ENCODE results near the gene ABCG2. TPM values are rescaled to one million over a fixed set of nuclear protein-coding genes. Genes with fewer than 3 reads are reported as not detected.

Gene ABCG2
- total RNA-seq, 1 experiment from 2014 or later: 23.7 TPM

- DNase-seq: peak; percentile 77 to 83
- POLR2A ChIA-PET: no interaction called here
- no peaks in the 10 kb centered on the region for H3K27me3 Mint-ChIP-seq (ENCODE audit: insufficient read depth, unreplicated experiment)
Observed at GRCh38 chr4:88144866-88145300, 13.6 kb downstream of the ABCG2 start.

GRCh38 chr4:88144048-88144447, 14.4 kb downstream of the ABCG2 start:
- peaks cover 81% of the 10 kb centered on the region for H3K4me1 ChIP-seq
- no peak overlapping the region for H3K4me3 ChIP-seq (ENCODE audit: low read depth, low read length)
- intact Hi-C loops (cut with micrococcal nuclease; ENCODE audit: unreplicated experiment): loop anchor here (2.0 kb wide), 1 partner anchor 79 kb away; no protein-coding TSS in a partner anchor
- Mint-ChIP-seq H3K4me1 (ENCODE audit: low read depth, unreplicated experiment) (peaks cover 65% of the 10 kb centered on the region), H3K27ac (ENCODE audit: unreplicated experiment) (peak overlapping the region; percentile 86), H3K36me3 (ENCODE audit: insufficient read depth, unreplicated experiment) (peaks cover 20% of the 10 kb centered on the region), H3K4me3 (ENCODE audit: unreplicated experiment) (no peak overlapping the region), H3K9me3 (ENCODE audit: unreplicated experiment) (no peaks in the 10 kb centered on the region), H3K27me3 (ENCODE audit: insufficient read depth, unreplicated experiment) (no peaks in the 10 kb centered on the region)
- no peak for DNase-seq
- no TSS peak for BruUV-seq (replicated peaks)
- H3K9me3 ChIP-seq: no peaks in the 10 kb centered on the region
- no peak for TF ChIP-seq CTCF (IDR thresholded peaks at IDR 0.05; ENCODE audit: insufficient read depth in 1 of 2, low read depth in 1 of 2, low read length in 1 of 2, severe bottlenecking in 1 of 2, unreplicated experiment in 1 of 2)
- ChIA-PET POLR2A (no interaction called here), CTCF (no interaction called here)
- H3K36me3 ChIP-seq (ENCODE audit: control insufficient read depth, insufficient read depth, low read length): no peaks in the 10 kb centered on the region
- H3K27me3 ChIP-seq (replicated peaks; ENCODE audit: control insufficient read depth, insufficient read depth, low read length): no peaks in the 10 kb centered on the region

More at GRCh38 chr4:88144866-88145300, 13.6 kb downstream of the ABCG2 start:
- CTCF ChIA-PET: no interaction called here
- Mint-ChIP-seq H3K27ac (ENCODE audit: unreplicated experiment) (peak overlapping the region; percentile 86), H3K4me1 (ENCODE audit: low read depth, unreplicated experiment) (peaks cover 65% of the 10 kb centered on the region), H3K4me3 (ENCODE audit: unreplicated experiment) (peak overlapping the region; percentile 27), H3K36me3 (ENCODE audit: insufficient read depth, unreplicated experiment) (peaks cover 14% of the 10 kb centered on the region), H3K9me3 (ENCODE audit: unreplicated experiment) (no peaks in the 10 kb centered on the region)
- no peaks in the 10 kb centered on the region for H3K36me3 ChIP-seq (ENCODE audit: control insufficient read depth, insufficient read depth, low read length)
- H3K27me3 ChIP-seq (replicated peaks; ENCODE audit: control insufficient read depth, insufficient read depth, low read length): no peaks in the 10 kb centered on the region
- TF ChIP-seq CTCF (IDR thresholded peaks at IDR 0.05; ENCODE audit: insufficient read depth in 1 of 2, low read depth in 1 of 2, low read length in 1 of 2, severe bottlenecking in 1 of 2, unreplicated experiment in 1 of 2): no peak
- intact Hi-C loops (cut with micrococcal nuclease; ENCODE audit: unreplicated experiment): loop anchor here (1.0 to 2.0 kb wide), 4 partner anchors 14 to 80 kb away; no protein-coding TSS in a partner anchor
- BruUV-seq (replicated peaks): no TSS peak
- no peaks in the 10 kb centered on the region for H3K9me3 ChIP-seq
- H3K4me3 ChIP-seq (ENCODE audit: low read depth, low read length): no peak overlapping the region
- H3K4me1 ChIP-seq: peaks cover 87% of the 10 kb centered on the region

GRCh38 chr4:88143504-88143903, 14.9 kb downstream of the ABCG2 start:
- Mint-ChIP-seq H3K36me3 (ENCODE audit: insufficient read depth, unreplicated experiment) (peaks cover 20% of the 10 kb centered on the region), H3K4me3 (ENCODE audit: unreplicated experiment) (peak overlapping the region; percentile 33), H3K27ac (ENCODE audit: unreplicated experiment) (peak overlapping the region; percentile 86), H3K27me3 (ENCODE audit: insufficient read depth, unreplicated experiment) (no peaks in the 10 kb centered on the region), H3K9me3 (ENCODE audit: unreplicated experiment) (no peaks in the 10 kb centered on the region), H3K4me1 (ENCODE audit: low read depth, unreplicated experiment) (peaks cover 65% of the 10 kb centered on the region)
- intact Hi-C loops (cut with micrococcal nuclease; ENCODE audit: unreplicated experiment): no loop called here
- H3K9me3 ChIP-seq: no peaks in the 10 kb centered on the region
- H3K27me3 ChIP-seq (replicated peaks; ENCODE audit: control insufficient read depth, insufficient read depth, low read length): no peaks in the 10 kb centered on the region
- no peak for TF ChIP-seq CTCF (IDR thresholded peaks at IDR 0.05; ENCODE audit: insufficient read depth in 1 of 2, low read depth in 1 of 2, low read length in 1 of 2, severe bottlenecking in 1 of 2, unreplicated experiment in 1 of 2)
- no TSS peak for BruUV-seq (replicated peaks)
- ChIA-PET POLR2A (no interaction called here), CTCF (no interaction called here)
- H3K4me1 ChIP-seq: peaks cover 76% of the 10 kb centered on the region
- no peak overlapping the region for H3K4me3 ChIP-seq (ENCODE audit: low read depth, low read length)
- no peaks in the 10 kb centered on the region for H3K36me3 ChIP-seq (ENCODE audit: control insufficient read depth, insufficient read depth, low read length)
- DNase-seq: no peak
